CD1c-positive myeloid dendritic cell (primary cell): ENCODE data around the gene ARSI.

ENCODE experiments used
- DNase-seq: peaks from one replicate; pipeline ENCODE4 v3.0.0-alpha.2; 2016; ENCODE audit errors: extremely low spot score

ARSI gene

DNA sequence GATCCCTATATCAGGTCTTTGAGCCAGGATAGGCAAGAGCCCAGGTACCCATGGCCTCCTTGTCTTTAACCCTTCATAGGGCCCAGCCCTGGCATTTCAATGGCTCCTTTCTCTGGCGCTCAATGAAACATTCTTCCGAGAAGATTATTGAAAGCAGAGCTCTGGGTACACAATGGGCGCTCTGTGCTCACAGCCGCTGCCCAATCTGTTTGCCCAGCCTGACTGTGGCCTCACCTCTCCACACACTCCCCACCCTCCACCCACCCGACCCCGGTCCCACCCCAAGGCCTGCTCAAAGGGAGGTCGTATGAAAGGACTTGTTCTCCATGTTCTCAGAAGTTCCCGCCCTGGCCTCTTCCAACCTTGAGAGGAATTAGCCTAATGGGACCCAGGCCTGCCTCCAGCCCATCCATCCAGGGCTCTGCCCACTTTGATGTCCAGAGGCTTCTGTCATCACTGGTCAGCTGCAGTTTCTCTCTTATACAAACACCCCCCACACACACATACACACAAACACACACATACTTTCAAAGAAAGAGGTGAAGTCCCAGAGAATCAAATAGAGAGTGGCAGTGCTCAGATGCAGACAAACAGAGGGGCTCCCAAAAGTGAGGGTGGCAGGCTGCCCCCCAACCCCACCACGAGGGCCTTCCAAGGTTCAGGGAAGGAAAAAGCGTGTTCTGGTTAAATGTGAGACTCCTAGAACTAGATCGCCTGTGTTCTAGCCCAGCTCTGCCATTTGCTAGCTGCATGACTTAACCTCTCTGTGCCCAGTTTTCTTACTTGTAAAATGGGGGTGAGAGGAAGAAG lies 5.1 kb upstream of the ARSI start:
- no peak for DNase-seq

DNA sequence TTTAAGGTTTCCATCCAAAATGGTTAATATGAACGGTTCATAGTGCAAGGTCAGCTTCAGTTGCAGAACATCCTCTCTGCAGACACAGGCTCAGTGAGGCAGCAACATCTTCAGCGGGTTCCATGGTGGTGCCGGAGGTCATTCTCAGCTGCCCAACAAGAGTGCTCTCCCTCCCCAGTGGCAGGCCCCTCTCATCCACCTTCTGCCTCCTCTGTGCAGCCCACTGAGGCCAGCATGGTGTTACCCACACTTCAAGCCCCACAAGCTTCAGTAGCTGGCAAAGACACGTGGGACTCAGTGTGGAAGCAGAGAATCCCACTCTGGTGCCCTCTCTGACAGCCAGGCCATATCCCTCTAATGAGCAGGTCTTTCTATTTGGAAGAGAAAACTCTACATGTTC lies 4.1 kb upstream of the ARSI start:
- DNase-seq = no peak

- DNase-seq = no peak
These were observed 2.9 kb upstream of the ARSI start for GRCh38 chr5:150305557-150305956.

GRCh38 chr5:150305095-150305494 lies 2.4 kb upstream of the ARSI start:
- DNase-seq = no peak

- DNase-seq = no peak
These were observed 1.9 kb upstream of the ARSI start for GRCh38 chr5:150304481-150305081.

DNA sequence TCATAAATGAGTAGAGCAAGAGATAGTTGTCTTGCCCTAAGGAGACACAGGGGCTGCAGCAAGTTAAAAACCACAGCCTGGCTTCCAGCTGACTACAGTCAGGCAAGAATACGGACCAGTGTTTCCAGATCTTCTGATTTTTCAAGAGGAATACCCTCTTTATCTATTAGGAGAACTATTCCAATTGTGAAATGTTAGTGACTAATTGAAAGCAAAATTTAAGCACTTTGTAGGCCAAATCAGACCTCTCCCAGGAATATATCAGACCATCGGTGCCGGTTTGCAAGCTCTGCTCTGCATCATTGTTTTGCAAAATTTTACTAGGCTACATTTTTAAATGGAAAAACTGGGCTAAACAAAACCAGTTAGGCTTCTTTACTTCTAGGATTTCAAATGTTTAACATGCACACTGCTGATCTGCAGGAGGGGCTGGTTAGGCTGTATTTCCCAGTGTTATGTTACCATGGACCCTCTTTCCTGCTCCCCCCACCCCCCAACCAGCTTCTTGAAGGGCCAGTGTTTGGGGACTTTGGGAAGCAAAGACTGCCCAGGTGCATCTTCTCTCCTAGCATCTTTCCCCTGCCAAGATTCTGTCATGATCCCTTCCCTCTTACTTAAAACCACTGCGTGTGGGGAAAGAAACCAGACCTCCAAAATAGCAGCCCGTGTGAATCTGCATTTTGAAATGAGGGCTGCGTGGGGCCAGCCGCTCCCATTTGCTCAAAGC lies 1.1 kb upstream of the ARSI start:
- DNase-seq = no peak

DNA sequence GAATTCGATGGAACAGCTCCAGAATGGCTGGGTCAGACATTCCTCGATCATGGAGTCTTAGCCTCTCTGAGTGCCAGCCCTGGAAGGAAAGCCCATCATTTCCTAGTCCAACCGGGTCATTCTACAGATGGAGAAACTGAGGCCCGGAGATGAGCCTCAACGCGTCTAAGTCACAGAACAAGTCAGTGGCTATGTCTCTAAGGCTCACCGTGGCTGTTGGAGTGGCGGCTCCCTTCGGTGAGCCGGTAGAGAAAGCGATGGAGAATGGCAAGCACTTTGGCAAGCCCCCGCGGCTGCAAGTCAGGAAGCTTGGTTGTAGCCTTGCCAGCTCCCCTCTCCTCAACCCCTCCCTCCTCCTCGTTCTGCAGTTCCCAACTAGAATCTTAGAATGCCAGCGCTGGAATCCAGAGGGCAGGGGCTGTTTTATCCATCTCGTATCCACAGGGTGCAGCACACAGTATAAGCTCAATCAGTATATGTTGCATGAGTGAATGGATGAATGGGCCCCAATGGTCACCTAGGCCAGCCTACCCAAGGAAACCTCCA lies 438 bp upstream of the ARSI start:
- no peak for DNase-seq

DNA sequence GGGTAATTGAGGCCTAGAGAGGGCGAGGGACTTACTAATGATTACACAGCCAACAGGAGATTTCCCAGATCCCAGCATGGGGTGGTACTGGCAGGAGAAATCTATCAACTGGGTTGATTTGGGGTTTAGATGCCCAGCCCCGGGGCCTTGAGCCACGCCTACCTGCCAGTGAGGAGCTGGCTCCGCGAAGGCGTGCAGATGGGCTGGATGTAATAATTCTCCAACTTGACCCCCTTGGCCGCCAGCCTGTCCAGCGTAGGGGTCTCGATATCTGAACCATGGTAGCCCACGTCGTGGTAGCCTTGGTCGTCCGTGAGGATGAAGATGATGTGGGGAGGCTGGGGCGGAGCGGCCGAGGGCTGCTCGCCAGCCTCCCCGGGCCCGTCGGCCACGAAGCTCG lies 804 bp downstream of the ARSI start:
- DNase-seq = no peak

GRCh38 chr5:150301170-150301505 lies 1.6 kb downstream of the ARSI start:
- no peak for DNase-seq

GRCh38 chr5:150300496-150301169 lies 2.1 kb downstream of the ARSI start:
- no peak for DNase-seq

- no peak for DNase-seq
These were observed 3.0 kb downstream of the ARSI start for GRCh38 chr5:150299571-150300327.

GRCh38 chr5:150298701-150299451 lies 3.8 kb downstream of the ARSI start:
- peak; percentile 5 for DNase-seq

DNA sequence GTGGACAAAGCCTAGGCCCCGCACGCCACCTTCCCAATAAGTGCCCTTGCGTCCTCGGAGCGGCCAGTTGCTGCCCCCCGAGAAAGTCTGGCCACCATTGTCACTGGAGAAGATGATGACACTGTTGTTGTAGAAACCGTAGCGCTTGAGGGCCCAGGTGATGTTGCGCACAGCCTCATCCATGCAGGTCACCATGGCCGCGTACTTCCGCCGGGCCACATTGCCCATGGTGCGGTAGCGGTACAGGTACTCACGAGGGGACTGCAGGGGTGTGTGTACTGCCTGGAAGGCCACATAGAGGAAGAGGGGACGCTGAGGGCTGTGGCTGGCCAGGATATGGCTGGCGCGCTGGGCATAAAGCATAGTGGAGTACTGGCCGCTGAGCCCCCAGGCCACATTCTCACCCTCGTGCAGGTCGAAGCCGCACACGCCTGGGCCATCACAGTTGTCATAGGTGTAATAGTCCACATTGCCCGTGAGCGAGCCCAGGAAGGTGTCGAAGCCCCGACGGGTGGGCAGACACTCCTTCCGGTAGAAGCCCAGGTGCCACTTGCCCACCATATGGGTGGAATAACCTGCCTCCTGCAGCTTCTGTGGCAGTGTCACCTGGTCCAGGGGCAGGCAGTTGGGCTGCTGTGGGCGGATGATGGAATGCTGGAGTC lies 4.6 kb downstream of the ARSI start:
- no peak for DNase-seq

- DNase-seq = no peak
These were observed 5.3 kb downstream of the ARSI start for GRCh38 chr5:150297236-150297890.

GRCh38 chr5:150296496-150296895 lies 6.2 kb downstream of the ARSI start:
- no peak for DNase-seq

DNA sequence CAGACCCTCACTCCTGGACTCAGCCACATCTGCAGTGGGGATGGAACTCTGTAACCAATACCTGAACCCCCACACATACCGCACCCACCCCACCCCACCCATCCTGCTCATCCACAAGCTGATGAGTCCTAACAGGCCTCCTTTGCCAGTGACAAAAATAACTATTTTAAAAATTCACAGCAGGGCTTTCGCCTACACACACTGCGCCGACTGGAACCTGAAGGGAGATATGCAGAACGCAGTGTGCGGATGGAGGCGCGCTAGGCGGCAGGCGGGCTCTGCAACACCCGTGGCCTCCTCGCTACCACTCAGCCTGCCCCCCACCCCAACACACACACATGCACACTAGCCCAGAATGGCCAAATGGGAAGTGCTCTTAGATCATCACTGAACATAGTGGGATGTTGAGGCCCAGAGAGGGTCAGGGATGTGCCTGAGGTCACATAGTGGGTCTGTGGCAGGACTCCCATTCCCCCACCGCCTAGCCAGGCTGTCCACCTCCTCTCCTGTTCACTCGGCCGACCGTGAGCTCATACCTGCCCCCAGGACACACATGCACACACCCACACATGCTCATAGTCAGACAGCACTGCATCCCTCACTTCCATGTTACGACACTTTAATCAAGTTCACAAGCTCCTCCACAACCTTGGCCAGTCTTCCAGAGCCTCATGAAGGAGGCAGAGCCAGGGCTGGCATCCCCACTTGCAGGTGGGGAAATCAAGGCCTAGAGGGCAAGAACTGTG lies 6.8 kb downstream of the ARSI start:
- no peak for DNase-seq

DNA sequence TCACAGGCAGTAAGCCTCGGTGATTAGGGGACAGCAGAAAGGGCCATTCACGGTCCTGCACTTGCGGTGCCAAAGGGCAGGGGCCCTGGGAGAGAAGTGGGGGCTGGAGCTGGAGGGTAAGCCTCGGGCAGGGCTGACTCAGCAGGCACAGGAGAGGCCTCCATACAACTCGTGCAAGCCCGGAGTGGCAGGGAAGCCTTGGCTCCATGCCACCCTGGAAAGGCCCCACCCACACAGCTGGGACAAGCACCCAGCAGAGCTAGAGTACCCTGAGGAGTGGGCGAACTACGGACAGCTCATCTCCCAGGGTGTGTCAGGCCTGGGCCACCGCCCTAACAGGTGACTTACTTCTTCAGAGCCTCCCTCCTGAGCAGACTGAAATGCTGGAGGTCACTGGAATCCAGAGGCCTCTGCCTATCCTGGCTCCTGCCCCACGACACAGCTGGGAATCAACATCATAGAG lies 7.5 kb downstream of the ARSI start:
- peak; percentile 74 for DNase-seq

DNA sequence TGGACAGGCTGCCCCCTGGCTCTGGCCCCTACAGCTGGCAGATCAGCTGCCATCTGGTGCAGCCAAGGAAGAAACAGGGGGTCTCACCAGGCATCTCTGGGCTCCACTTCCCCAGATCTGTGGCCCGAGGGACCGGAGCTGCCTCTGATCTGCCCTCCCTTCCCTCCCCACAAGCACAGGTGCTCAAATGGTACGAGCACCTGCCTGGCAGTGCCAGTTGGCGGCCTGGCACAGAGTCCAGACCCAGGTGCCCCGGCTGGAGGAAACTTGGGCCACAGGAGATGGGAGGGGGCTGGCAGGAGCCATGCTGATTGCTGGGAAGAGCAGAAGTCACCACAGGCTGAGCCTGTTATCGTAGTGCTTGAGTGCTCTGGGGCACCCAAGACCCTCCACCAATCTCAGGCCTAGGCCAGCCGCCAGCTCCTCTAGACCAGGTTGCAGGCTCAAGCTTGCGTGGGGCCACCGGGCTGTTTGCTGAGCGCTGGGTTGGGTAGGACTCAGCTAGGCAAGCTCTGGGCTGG lies 8.1 kb downstream of the ARSI start:
- DNase-seq = no peak
